ENCODE measurements around the gene PRKACG. TPM values are rescaled to one million over a fixed set of nuclear protein-coding genes. Genes with fewer than 3 reads are reported as not detected.
A peak's percentile ranks its signal among the peaks of the same experiment; 100 is the strongest.
"Not testable (repeated sequence)": the region's sequence is repeated elsewhere in the genome, so short reads cannot be mapped to it uniquely, and the experiment has no call there.

The PRKACG gene
- not detected for total RNA-seq
- long read RNA-seq: 0 reads

GRCh38 chr9:69014013-69014412, at the start of gene PRKACG:
Gene PRKACG (minus strand): TSS chr9:69014113. CDS start chr9:69014092, 21 bp downstream.
- DNase-seq (no peak), ATAC-seq (no peak)
- intact Hi-C loops (cut with DNase I): no loop called here

GRCh38 chr9:69062195-69062594, 48.3 kb upstream of the PRKACG start:
- ATAC-seq: no peak
- intact Hi-C loops (cut with DNase I): no loop called here
- no peak for DNase-seq

- DNase-seq (no peak), ATAC-seq (no peak)
- intact Hi-C loops (cut with DNase I): no loop called here
These were observed 46.9 kb upstream of the PRKACG start for GRCh38 chr9:69060766-69061165.

DNA sequence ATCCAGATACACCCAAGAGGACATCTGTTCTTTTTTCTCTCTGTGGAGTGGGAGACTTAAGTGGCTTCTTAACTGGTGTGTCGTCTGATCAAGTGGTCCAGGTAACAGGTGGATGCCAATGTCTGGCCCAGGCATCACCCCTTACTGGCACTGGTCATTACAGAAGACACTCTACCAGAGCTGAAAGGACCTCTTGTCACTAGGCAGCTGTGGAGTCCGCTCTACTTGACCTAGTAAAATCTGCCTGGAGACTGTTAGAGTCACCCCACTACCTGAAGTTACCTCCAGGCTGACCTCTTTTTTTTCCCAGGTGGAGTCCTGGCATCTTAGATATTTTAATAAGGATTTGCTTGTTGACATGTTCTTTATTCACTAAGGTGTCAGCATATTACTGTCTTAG, 44.2 kb upstream of the PRKACG start:
- DNase-seq: no peak
- ATAC-seq: no peak
- intact Hi-C loops (cut with DNase I): loop anchor here in 1 of 2 donors (5.0 kb wide), 1 partner anchor 134 kb away; no protein-coding TSS in a partner anchor

DNA sequence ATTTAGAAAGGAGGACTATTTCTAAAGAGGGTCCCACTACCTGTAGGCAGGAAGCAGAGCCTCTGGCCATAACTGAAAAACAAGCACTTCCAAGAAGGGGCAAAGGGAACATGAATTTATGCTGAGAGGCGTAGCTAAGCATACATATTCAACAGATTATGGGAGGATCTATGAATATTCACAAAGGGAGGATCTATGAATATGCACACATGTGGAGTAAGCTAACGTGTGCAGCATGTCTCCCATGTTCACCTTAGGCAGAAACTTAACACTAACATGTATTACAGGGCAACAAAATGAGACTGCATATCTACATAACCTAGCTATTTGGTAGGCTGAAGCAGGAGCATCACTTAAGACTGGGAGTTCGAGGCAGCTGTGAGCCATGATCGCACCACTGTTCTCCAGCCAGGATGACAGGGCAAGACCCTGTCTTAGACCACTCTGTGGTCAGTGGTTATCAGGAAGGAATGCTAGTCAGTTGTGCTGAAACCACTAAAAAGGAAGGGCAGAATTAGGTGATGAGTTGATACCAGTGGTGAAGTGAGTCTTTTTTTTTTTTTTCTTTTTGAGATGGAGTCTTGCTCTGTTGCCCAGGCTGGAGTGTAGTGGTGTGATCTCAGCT, 42.4 kb upstream of the PRKACG start:
- ATAC-seq (no peak), DNase-seq (no peak)
- intact Hi-C loops (cut with DNase I): loop anchor here in 1 of 2 donors (5.0 kb wide), 1 partner anchor 136 kb away; no protein-coding TSS in a partner anchor

GRCh38 chr9:69054989-69055388, 41.1 kb upstream of the PRKACG start:
- no peak for DNase-seq
- no peak for ATAC-seq
- intact Hi-C loops (cut with DNase I): loop anchor here (1.0 to 5.0 kb wide), 2 partner anchors 137 to 138 kb away; no protein-coding TSS in a partner anchor

GRCh38 chr9:69050936-69051335, 37.0 kb upstream of the PRKACG start:
- intact Hi-C loops (cut with DNase I); ATAC-seq: not testable (repeated sequence)

GRCh38 chr9:69049094-69049493, 35.2 kb upstream of the PRKACG start:
- no peak for DNase-seq
- intact Hi-C loops (cut with DNase I): no loop called here
- ATAC-seq: peak in 1 of 2 donors; percentile 49

More at GRCh38 chr9:69050936-69051335, 37.0 kb upstream of the PRKACG start:
- DNase-seq: not testable (repeated sequence)

- peak; percentile 39 to 62 for ATAC-seq
- intact Hi-C loops (cut with DNase I): no loop called here
- no peak for DNase-seq
These were observed 33.5 kb upstream of the PRKACG start for GRCh38 chr9:69047371-69047770.

GRCh38 chr9:69046723-69047122, 32.8 kb upstream of the PRKACG start:
- DNase-seq (no peak), ATAC-seq (no peak)
- intact Hi-C loops (cut with DNase I): no loop called here

DNA sequence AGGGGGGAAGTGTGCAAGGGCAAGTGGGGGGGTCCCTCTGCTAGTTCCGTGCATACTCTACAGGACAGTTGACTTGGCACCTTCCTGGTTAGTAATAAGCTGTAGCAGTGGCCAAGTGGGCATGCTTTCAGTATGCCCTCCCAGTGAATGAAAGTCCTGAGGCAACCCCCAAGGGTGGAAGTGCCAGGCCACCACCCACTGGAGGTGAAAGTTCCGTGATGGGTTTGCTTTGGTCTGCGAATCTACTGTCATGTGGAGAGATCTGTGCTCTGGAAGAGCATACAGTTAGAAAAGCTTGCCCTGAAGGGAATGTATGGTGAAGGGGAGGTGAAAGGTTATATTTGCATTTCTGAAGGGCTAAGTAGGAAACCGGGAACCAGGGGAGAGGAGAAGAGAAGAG, 31.9 kb upstream of the PRKACG start:
- no peak for ATAC-seq
- DNase-seq: no peak
- intact Hi-C loops (cut with DNase I): no loop called here

DNA sequence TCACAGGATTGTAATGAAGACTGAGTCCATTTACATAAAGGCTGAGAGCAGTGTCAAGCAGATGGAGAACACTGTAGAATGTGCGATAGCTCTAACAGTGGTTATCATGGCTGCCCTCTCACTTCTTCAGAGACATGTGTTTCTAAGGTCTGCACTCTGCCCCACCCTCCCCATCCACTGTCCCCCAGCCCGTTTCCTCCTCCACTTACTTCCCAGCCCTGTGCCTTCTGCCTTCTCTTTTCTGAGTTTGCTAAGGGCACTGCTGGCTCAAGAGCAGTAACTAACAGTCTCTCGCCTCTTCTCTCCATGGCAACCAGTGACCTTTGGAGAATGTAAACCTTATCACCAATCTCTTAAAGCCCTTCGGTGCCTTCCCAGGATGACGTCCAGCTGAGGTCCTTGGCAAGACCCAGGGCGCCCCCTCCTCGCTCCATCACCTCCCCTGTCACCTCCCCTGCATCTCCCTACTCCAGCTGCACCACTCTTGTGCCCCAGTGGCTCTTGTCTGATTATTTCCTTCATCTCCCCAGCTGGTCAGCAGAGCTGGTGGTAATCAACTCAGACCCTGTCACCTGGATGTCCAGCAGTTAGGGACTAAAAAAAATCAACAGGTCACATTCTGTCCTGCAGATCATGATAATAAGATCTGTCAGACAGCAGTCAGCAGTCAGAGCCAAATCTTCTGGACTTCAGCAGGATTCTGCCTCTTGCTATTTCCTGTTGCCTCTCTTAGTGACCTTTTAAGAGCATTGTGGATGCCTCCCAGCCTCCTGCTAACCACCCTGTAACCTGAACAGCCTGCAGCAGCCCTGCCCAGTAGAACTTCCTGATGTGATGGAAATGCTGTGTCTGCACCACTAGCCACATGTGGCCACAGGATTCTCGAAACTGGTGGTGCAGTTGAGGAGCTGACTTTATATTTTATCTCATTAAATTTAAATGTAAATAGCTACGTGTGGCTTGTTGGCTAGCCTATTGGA, 30.6 kb upstream of the PRKACG start:
- DNase-seq: no peak
- ATAC-seq: peak; percentile 28 to 53
- intact Hi-C loops (cut with DNase I): no loop called here

- ATAC-seq: no peak
- intact Hi-C loops (cut with DNase I): no loop called here
- no peak for DNase-seq
These were observed 26.7 kb upstream of the PRKACG start for GRCh38 chr9:69040646-69041045.

DNA sequence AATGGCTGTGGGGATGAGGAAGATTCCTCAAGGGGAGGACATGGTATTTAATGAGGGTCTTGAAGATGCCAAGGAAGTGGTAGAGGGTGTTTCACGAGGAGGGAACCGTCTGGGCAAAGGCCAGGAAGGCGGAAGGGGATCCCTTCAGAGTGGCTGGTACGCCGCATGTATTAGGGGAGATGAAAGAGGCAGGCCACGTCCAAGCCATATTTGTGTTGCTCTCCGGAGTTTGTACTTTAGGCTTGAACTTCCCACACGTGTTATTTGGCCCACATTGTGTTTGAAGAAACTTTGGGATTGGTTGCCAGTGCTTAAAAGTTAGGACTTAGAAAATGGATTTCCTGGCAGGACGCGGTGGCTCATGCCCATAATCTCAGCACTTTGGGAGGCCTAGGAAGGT, 22.9 kb upstream of the PRKACG start:
- intact Hi-C loops (cut with DNase I): loop anchor here in 1 of 2 donors (5.0 kb wide), 1 partner anchor 156 kb away; no protein-coding TSS in a partner anchor
- ATAC-seq: no peak
- no peak for DNase-seq

- DNase-seq: no peak
- intact Hi-C loops (cut with DNase I): loop anchor here in 1 of 2 donors (5.0 kb wide), 1 partner anchor 156 kb away; no protein-coding TSS in a partner anchor
- ATAC-seq: peak; percentile 16 to 28
These were observed 22.4 kb upstream of the PRKACG start for GRCh38 chr9:69036309-69036708.

- DNase-seq (peak; percentile 85), ATAC-seq (peak; percentile 97 to 98)
- intact Hi-C loops (cut with DNase I): loop anchor here in 1 of 2 donors (5.0 kb wide), 1 partner anchor 157 kb away; no protein-coding TSS in a partner anchor
These were observed 21.8 kb upstream of the PRKACG start, which contains the start of gene FXN for GRCh38 chr9:69035438-69036308. Gene FXN (plus strand): TSS chr9:69035752. CDS start chr9:69035783, 31 bp downstream.

DNA sequence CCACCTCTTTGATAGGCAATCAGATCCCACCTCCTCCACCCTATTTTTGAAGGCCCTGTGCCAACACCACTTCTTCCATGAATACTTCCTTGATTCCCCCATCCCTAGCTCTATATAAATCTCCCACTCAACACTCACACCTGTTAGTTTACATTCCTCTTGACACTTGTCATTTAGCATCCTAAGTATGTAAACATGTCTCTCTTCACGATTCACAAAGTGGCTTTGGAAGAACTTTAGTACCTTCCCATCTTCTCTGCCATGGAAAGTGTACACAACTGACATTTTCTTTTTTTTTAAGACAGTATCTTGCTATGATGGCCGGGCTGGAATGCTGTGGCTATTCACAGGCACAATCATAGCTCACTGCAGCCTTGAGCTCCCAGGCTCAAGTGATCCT, 20.2 kb upstream of the PRKACG start:
- intact Hi-C loops (cut with DNase I): no loop called here
- ATAC-seq (no peak), DNase-seq (no peak)

DNA sequence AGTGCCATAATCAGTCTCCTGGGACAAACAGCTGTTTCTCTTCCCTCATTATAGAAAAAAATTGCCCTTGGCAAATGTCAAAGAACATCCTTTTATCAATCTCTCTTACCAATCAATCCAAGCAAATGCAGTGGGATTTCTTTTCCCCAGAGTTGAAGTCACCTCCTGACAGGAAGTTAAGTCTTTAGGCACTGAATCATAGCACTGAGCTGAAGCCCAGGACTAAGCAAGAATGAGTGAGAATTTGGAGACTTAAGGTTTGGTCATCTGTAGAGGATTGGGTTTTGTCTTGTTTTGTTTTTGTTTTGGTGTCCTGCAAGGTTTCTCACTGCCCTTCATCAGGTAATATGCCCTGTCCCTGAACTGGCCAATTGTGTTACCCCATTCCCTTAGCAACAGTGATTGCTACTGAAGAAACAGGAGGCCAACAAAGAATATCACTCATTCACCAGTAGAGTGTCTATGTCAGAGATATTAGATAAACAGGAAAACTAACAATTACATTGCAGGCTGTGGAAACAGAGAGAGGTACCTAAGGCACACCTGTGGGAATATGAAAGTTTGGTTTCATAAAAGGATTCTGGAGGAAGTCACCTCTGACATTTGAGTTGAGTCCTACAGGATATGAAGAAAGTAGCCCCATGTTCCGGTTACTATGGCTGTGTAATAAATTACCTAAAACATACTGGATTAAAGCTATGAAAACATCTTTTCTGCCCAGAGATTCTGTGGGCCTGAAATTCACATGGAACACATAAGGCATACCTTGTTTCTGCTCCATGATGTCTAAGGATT, 17.1 kb upstream of the PRKACG start:
- intact Hi-C loops (cut with DNase I): no loop called here
- DNase-seq (no peak), ATAC-seq (no peak)

Measured in left cardiac atrium (tissue), 4 donors.